Smooth muscle cell (in vitro differentiated cells): ENCODE data around the gene NTM. TPM values are rescaled to one million over a fixed set of nuclear protein-coding genes. Genes with fewer than 3 reads are reported as not detected.

ENCODE experiments used
- DNase-seq: peaks from one replicate; lab custom pipeline; 2025; ENCODE audit not compliant: unreplicated experiment; lab: John Stamatoyannopoulos, UW
- H2AFZ ChIP-seq: fragments of 200-600 bp; sonication (generic); 2 replicates; pipeline ENCODE4 v1.6.0; 2016; ENCODE audit warnings: antibody characterized with exemption, low read depth, mild to moderate bottlenecking
- H3F3A ChIP-seq: fragments of 200-600 bp; sonication (generic); 2 replicates; pipeline ENCODE4 v1.6.0; 2017; ENCODE audit warnings: antibody characterized with exemption, low read depth
- H3K27ac ChIP-seq: fragments of 200-600 bp; sonication (generic); 2 replicates; pipeline ENCODE4 v1.5.1; 2016; ENCODE audit warnings: low read depth, mild to moderate bottlenecking
- H3K27me3 ChIP-seq: fragments of 200-600 bp; sonication (generic); 2 replicates; pipeline ENCODE4 v1.6.1; 2016; ENCODE audit warnings: low read depth, mild to moderate bottlenecking
- H3K36me3 ChIP-seq: fragments of 200-600 bp; sonication (generic); 2 replicates; pipeline ENCODE4 v1.5.1; 2016; ENCODE audit warnings: low read depth
- H3K4me1 ChIP-seq: fragments of 200-600 bp; sonication (generic); 2 replicates; pipeline ENCODE4 v1.5.1; 2016; ENCODE audit warnings: low read depth
- H3K4me2 ChIP-seq: fragments of 200-600 bp; sonication (generic); 2 replicates; pipeline ENCODE4 v1.6.0; 2016; ENCODE audit warnings: mild to moderate bottlenecking
- H3K4me3 ChIP-seq: fragments of 200-600 bp; sonication (generic); 2 replicates; pipeline ENCODE4 v1.5.1; 2016; ENCODE audit warnings: mild to moderate bottlenecking
- H3K79me2 ChIP-seq: fragments of 200-600 bp; sonication (generic); 2 replicates; pipeline ENCODE4 v1.6.0; 2016; ENCODE audit warnings: low read depth, mild to moderate bottlenecking
- H3K9ac ChIP-seq: fragments of 200-600 bp; sonication (generic); 2 replicates; pipeline ENCODE4 v1.6.0; 2016; ENCODE audit warnings: low read depth
- H3K9me3 ChIP-seq: fragments of 200-600 bp; sonication (generic); replicated peaks from 2 replicates; pipeline ENCODE4 v1.5.1; 2016; ENCODE audit warnings: low read depth
- H4K20me1 ChIP-seq: fragments of 200-600 bp; sonication (generic); 2 replicates; pipeline ENCODE4 v1.6.0; 2016; ENCODE audit warnings: low read depth
- WGBS: methylation state at CpG from one replicate; pipeline ENCODE4 v1.1.7; 2016; ENCODE audit warnings: low lambda C conversion rate; 5-methylcytosine and 5-hydroxymethylcytosine counted together
- polyA plus RNA-seq: library from polyadenylated mRNA; unstranded; fragments of >200 nt; fragmentation: Nextera tagmentation; extraction: Ambion mirVana; gene quantifications from 2 replicates; pipeline ENCODE4 v1.2.1, GENCODE V29; 2016
- total RNA-seq: library from RNA; depleted of rRNA; stranded (reverse); fragments of >200 nt; gene quantifications from 2 replicates; pipeline ENCODE4 v1.2.3, GENCODE V29; 2014
- TF ChIP-seq, protein P1 (sequence below): fragments of 200-600 bp; sonication (generic); IDR thresholded peaks from 2 replicates; pipeline ENCODE4 v1.5.1; 2017; ENCODE audit warnings: borderline replicate concordance, mild to moderate bottlenecking, antibody characterized with exemption; ENCODE audit not compliant: insufficient read depth, poor library complexity, severe bottlenecking

NTM gene
- total and polyA plus RNA-seq, 2 experiments from 2014 or later, result 68.9 to 123 TPM

DNA sequence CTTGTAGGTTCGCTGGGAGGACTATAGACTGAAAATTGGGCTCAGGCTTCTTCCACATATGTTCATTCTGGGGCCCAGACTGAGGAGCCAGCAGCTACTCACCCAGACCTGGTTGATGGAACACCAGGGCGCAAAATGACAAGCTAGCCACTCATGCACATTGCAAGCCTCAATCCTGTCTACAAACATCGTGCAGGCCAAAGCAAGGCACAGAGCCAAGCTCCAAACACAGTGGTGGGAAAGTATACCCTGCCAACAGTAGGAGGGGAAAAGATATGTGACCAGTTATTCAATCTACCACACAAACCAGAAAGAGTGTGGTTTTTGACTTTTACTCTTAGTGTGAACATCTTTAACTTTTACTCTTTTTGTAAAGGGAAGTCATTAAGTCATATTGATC is 660.5 kb downstream of the NTM start:
- peaks cover 7% of the 10 kb centered on the region for H3F3A ChIP-seq
- H3K27me3 ChIP-seq, result peaks cover 3% of the 10 kb centered on the region
- DNase-seq, result no peak
- 89% methylated on average over 3 of the region's 3 CpGs for WGBS
- TF ChIP-seq, protein P1, sequence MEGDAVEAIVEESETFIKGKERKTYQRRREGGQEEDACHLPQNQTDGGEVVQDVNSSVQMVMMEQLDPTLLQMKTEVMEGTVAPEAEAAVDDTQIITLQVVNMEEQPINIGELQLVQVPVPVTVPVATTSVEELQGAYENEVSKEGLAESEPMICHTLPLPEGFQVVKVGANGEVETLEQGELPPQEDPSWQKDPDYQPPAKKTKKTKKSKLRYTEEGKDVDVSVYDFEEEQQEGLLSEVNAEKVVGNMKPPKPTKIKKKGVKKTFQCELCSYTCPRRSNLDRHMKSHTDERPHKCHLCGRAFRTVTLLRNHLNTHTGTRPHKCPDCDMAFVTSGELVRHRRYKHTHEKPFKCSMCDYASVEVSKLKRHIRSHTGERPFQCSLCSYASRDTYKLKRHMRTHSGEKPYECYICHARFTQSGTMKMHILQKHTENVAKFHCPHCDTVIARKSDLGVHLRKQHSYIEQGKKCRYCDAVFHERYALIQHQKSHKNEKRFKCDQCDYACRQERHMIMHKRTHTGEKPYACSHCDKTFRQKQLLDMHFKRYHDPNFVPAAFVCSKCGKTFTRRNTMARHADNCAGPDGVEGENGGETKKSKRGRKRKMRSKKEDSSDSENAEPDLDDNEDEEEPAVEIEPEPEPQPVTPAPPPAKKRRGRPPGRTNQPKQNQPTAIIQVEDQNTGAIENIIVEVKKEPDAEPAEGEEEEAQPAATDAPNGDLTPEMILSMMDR, result no peak
- no peak overlapping the region for H3K4me2 ChIP-seq
- H3K9ac ChIP-seq, result no peak overlapping the region
- no peak overlapping the region for H3K4me3 ChIP-seq
- no peaks in the 10 kb centered on the region for H3K9me3 ChIP-seq
- no peaks in the 10 kb centered on the region for H3K4me1 ChIP-seq
- H4K20me1 ChIP-seq, result no peaks in the 10 kb centered on the region
- H3K36me3 ChIP-seq, result no peaks in the 10 kb centered on the region
- no peaks in the 10 kb centered on the region for H3K79me2 ChIP-seq
- H2AFZ ChIP-seq, result no peak overlapping the region
- H3K27ac ChIP-seq, result no peak overlapping the region

DNA sequence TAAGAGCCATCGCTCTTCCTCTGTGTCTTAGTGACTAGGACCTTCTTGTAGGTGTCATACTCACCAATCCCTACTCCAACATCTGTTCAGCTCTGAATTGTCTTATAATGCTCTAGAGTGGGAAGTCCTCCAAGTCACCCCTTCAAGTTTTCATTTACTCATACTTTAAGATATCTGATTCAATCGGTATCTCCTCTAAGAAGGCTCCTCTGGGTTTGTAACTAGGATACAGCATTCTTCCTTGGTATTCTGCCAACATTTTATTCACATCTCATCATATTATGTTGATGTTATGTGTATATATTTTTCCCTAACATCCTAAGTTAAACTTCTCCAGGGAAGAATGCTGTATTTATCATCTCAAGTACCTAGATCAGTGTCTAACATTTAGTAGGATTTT is 662.1 kb downstream of the NTM start:
- Histone ChIP-seq H2AFZ (no peak overlapping the region), H3K9me3 (no peaks in the 10 kb centered on the region), H3K4me3 (no peak overlapping the region), H3K9ac (no peak overlapping the region), H3K27ac (no peak overlapping the region), H3K4me1 (no peaks in the 10 kb centered on the region), H3K79me2 (no peaks in the 10 kb centered on the region), H3K4me2 (no peak overlapping the region), H3F3A (peaks cover 7% of the 10 kb centered on the region), H3K27me3 (peaks cover 3% of the 10 kb centered on the region), H4K20me1 (no peaks in the 10 kb centered on the region), H3K36me3 (no peaks in the 10 kb centered on the region)
- DNase-seq, result no peak
- TF ChIP-seq, protein P1, result no peak
- 89% methylated on average over 2 of the region's 2 CpGs for WGBS

DNA sequence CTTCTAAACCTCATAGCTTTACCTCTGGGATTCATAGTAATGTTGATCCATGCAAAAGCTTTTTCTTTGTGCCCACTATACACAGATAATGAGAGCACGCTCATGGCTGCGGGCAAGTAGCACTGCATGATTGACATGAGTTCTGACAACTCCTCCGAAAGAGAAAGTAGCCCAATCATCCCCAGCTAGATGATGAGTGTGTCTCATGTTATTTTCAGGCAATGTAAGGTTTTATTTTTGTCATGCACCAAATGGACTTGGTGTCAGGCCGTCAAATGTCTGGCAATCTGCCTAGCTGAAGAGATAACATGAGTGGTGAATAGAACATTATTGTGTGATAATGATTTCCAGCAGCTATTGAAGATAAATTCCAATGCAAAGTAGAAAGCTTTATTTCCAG is 662.6 kb downstream of the NTM start:
- Histone ChIP-seq H3K79me2 (no peaks in the 10 kb centered on the region), H3K27me3 (peaks cover 3% of the 10 kb centered on the region), H3K36me3 (no peaks in the 10 kb centered on the region), H4K20me1 (no peaks in the 10 kb centered on the region), H3K4me1 (no peaks in the 10 kb centered on the region), H3F3A (peaks cover 7% of the 10 kb centered on the region), H3K4me2 (peak overlapping the region; percentile 5), H2AFZ (no peak overlapping the region), H3K27ac (no peak overlapping the region), H3K4me3 (no peak overlapping the region), H3K9ac (no peak overlapping the region), H3K9me3 (no peaks in the 10 kb centered on the region)
- DNase-seq, result no peak
- TF ChIP-seq, protein P1, result no peak
- 80% methylated on average over 4 of the region's 4 CpGs for WGBS

DNA sequence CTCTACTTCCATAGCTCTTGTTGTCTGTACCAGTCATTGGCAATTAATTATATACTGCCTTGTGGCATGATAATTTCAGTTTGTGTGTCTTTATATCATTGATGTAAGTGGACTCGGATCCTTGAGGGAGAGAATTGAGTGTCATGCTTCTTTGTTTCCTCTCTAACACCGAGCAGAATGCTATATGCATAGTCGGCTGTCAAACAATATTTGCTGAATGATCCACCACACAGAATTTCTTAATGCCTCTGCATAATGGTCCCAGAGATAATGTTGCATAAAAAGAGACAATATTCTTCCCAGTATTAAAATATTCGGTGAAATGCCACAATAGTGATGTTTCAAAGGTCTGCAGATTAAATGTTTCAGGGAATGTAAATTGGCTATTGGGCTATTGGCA is 664.8 kb downstream of the NTM start:
- Histone ChIP-seq H3K9me3 (no peaks in the 10 kb centered on the region), H3F3A (peaks cover 7% of the 10 kb centered on the region), H3K79me2 (no peaks in the 10 kb centered on the region), H3K4me1 (no peaks in the 10 kb centered on the region), H2AFZ (no peak overlapping the region), H3K4me3 (no peak overlapping the region), H3K4me2 (peak overlapping the region; percentile 5), H3K36me3 (no peaks in the 10 kb centered on the region), H4K20me1 (no peaks in the 10 kb centered on the region), H3K27me3 (peaks cover 3% of the 10 kb centered on the region), H3K9ac (no peak overlapping the region), H3K27ac (no peak overlapping the region)
- 94% methylated on average over 4 of the region's 4 CpGs for WGBS
- DNase-seq, result no peak
- TF ChIP-seq, protein P1, result no peak
